Measurements from ENCODE around the gene PIH1D1.

Gene PIH1D1

GRCh38 chr19:49415102-49415809 lies 36.4 kb downstream of the PIH1D1 start:
- DNase-seq = no peak

DNA sequence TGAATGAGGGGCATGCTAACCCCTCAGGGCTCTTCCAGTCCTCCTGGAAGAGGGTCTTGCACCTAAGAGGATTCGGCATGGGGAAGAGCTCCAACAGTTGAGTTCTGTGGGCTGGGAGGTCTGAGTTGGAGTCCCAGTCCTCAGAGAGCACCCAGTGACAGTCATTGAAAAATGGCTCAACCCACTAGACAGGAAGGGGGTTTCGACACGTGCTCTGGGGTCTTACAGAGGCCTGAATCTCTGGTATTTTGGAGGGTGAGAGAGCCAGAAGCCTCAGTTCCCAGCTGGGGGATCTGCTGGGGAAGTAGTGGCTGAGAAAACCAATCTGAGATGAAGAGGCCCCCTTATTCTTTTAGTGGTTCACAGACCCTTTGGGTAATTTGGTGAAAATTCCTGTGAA lies 37.4 kb downstream of the PIH1D1 start:
- no peak for DNase-seq

DNA sequence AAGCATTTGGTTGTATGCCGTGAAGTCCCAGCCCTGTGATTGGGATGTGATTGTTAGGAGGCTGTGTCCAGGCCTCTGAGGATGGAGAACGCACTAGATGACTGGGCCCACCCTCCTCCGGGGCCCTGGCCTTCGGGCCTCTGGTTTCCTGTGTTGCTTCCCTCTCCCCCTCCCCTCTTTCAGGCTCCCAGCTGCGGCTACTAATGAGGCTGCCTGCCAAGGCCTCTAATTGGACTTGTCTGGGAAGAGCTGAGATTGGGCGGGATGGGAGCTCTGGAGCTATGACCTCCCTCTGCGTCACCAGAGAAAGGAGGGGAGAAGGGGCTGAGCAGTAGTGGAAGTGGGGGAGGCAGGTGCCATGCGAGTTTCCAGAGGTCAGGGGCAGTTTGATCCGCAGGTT lies 38.3 kb downstream of the PIH1D1 start:
- no peak for DNase-seq

DNA sequence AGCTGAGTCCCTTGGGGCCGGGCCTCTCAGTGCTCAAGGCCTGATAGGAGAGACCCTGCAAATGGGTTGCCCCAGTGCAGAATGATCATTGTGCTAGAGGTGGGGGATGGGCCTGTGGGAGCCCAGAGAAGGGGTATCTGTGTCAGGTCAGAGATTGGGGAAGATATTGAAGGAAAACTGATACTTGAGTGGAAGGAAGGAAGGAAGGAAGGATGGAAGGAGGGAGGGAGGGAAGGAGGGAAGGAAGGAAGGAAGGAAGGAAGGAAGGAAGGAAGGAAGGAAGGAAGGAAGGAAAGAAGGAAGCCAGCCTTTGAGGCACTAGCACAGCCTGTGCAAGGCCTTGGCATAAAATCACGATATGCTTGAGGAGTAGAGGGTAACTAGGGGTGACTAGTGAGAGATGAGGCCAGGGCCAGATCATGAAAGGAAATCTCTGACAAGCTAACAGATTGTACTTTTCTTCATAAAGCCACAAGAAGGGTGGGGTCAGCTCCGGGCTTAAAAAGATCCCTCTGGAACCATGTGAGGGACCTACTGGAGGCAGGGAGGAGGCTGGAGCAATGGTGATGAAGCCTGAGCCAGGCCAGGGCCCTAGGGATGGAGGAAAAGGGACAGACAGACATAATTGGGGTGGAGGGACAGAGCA lies 39.8 kb downstream of the PIH1D1 start:
- DNase-seq = no peak

- no peak for DNase-seq
Measured at GRCh38 chr19:49409441-49410029, 42.1 kb downstream of the PIH1D1 start.

GRCh38 chr19:49408816-49409440 lies 42.7 kb downstream of the PIH1D1 start:
- no peak for DNase-seq

DNA sequence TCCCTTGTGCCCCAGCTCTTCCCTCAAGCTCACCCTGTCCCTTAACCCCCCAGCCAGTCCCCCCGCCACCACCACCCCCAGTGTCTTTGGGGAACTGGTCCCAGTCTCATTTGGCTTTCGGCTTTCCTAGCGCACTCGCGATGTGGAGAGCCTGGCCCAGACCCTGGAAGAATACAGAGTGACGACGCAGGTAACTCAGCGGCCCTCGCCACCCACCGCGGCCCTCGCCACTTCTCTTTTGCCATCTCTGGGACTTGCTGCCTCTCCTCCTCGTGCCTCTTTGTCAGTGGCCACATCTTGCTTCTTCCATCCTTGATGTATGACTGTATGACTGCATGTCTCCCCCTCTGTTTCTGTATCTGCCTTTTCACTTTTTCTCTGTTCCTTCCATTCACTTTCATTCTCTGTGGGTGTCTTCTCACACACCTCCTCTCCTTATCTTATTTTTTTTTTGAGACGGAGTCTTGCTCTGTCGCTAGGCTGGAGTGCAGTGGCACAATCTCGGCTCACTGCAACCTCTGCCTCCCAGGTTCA lies 44.1 kb downstream of the PIH1D1 start:
- DNase-seq = no peak

- DNase-seq = no peak
Measured at GRCh38 chr19:49407079-49407478, 44.5 kb downstream of the PIH1D1 start.

DNA sequence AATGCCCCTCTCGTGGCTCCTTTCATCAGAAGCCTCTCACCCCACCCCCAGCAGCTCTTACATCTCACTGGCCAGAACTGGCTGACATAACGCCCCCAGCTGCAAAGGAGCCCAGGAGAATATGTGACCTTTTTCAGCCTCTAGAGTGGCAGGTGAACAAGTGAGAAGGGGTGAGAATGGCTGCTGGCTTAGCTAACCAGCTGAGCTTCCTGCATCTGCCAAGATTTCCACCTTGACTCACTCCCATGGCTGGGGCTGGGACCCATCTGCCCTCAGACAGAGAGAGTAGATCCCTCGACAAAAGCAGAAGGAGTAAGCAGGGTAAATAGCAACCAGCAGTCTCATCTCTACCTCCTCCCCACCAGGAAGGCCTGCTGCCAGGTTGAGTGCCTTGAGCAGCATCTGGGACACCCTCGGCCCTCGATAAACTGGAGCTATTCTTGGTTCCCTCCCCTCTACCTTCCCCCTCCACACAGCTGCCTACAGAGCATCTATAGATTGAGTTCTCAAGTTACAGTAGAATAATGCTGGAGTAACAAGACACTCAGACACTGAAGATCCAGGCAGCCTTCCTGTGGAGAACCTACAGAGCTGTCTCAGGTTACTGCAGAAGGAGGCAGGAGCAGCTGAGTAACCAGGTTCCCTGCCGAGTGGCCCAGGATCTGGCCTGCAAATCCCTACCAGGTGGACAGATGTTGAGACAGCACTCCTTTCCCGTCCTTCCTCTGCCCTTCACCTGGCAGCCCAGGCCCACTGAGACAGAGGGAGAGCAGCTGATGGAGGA lies 48.0 kb downstream of the PIH1D1 start:
- DNase-seq = no peak

DNA sequence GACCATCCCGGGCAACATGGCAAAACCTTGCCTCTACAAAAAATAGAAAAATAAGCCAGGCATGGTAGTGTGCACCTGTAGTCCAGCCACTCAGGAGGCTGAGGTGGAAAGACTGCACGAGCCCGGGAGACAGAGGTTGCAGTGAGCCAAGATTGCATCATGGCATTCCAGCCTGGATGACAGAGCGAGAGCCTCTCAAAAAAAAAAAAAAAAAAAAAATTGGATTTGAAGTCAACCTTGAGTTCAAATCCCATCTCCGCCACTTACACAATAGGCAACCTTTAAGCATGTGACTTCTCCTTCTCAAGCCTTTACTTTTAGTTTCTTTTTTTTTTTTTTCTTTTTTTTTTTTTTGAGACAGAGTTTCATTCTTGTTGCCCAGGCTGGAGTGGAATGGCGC lies 51.6 kb downstream of the PIH1D1 start:
- no peak for DNase-seq

GRCh38 chr19:49398931-49399330 lies 52.7 kb downstream of the PIH1D1 start:
- DNase-seq = no peak

- no peak for DNase-seq
Measured at GRCh38 chr19:49398001-49398615, 53.5 kb downstream of the PIH1D1 start.

DNA sequence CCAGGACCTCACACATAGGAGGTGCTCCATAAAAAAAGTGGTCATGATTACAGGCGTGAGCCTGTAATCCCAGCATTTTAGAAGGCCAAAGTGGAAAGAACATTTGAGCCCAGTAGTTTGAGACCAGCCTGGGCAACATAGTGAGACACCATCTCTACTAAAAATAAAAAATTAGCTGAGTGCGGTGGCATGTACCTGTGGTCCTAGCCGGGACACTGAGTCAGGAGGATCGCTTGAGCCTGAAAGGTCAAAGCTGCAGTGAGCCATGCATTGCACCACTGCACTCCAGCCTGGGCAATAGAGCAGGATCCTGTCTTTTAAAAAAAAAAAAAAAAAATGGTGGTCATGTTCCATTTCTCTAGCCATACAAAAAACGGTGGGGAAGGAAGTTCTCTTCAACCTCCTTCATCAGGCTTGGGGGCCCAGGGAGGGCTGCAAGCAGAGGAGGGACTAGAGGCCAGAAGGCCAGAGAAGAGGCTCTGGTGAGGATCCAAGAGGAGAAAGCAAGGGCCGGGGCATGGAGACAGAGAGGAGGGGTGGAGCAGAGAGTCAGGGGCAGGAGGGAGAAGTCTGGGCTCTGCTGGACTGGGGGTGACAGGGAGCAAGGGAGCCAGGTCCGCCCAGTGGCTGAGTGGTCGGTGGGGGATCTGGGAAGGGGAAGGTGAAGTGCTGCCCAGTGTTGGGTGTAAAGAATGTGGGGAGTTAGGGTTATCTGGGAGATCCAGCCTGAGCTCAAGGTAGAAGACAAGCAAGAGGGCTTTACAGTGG lies 54.7 kb downstream of the PIH1D1 start:
- no peak for DNase-seq

Data from activated CD4-positive, alpha-beta T cell treated with anti-CD3 and anti-CD28 coated beads for 1 hour (primary cell).